ENCODE measurements around the gene PPP4C.

The PPP4C gene

DNA sequence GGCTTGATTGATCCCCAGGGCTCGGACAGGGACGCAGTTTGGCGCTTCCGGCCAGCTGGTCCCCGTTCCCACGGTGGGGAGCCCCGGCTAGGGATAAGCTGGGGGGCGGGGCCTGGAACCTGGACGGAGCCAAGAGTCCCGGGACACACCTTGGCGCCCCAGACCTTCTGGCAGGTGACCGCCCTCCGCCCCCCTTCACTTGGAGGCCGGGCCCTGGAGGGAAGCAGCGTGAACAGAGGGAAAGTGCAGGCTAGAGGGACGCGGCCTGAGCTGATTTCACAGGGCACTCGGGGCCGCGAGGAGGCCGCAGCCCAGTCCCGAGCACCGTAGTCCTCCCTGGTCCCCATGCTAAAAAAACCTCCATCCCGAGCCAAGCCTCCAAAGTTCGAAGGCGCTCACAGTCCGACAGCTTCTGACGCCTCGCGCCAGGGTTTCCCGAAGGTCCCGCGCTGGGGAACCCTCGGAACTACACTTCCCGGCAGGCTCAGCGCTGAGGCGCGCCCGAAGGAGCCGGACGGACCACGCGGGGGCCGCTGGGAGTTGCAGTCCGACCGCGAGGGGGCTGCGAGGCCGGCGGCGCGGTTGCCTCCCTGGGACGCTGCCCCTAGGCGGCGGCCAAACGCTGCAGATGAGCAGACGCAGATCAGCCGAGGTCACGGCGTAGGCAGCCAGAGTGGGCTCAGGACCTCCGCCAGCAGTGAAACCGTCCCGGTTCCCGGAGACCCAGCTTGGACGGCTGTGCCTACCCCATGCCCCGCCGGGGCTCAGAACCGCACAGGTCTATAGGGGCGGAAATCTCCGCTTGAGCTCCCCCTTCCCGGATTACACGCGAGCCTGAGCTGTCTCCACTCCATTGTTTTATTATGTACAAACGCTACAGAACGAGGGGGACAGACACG is 15.9 kb downstream of the PPP4C start, which contains the start of gene TBX6:
Gene TBX6 (minus strand): TSS at position 451 of the 899 bp plus-strand sequence. CDS start 731 bp downstream, outside the sequence.
- peak within 1 kb of the TSS; percentile 72 for H3K4me3 ChIP-seq (ENCODE audit: low read depth, low read length)
- no peaks in the 10 kb centered on the region for H3K27me3 ChIP-seq (ENCODE audit: control insufficient read depth, insufficient read depth, low read length)
- peaks cover 4% of the 10 kb centered on the region; the same call in 1 of the 2 replicates for H3K9me3 ChIP-seq (ENCODE audit: control insufficient read depth, insufficient read depth, low read depth, low read length)
- peaks cover 36% of the 10 kb centered on the region for H3K4me1 ChIP-seq (ENCODE audit: control insufficient read depth, insufficient read depth, low read length)
- no peak within 1 kb of the TSS; the same call in 1 of the 2 replicates for H3K27ac ChIP-seq (ENCODE audit: low read depth, low read length)
- peak within 1 kb of the TSS; percentile 80 for H3K9ac ChIP-seq (ENCODE audit: low read length)
- peaks cover 6% of the 10 kb centered on the region for H3K36me3 ChIP-seq (ENCODE audit: control insufficient read depth, insufficient read depth, low read length)

GRCh38 chr16:30092373-30093010 is 16.7 kb downstream of the PPP4C start:
- Histone ChIP-seq H3K4me3 (ENCODE audit: low read depth, low read length) (peak overlapping the region; percentile 72), H3K9me3 (ENCODE audit: control insufficient read depth, insufficient read depth, low read depth, low read length) (peaks cover 11% of the 10 kb centered on the region), H3K9ac (ENCODE audit: low read length) (peak overlapping the region; percentile 80), H3K4me1 (ENCODE audit: control insufficient read depth, insufficient read depth, low read length) (peaks cover 36% of the 10 kb centered on the region), H3K36me3 (ENCODE audit: control insufficient read depth, insufficient read depth, low read length) (peaks cover 6% of the 10 kb centered on the region; the same call in 1 of the 2 replicates), H3K27me3 (ENCODE audit: control insufficient read depth, insufficient read depth, low read length) (no peaks in the 10 kb centered on the region), H3K27ac (ENCODE audit: low read depth, low read length) (no peak overlapping the region; the same call in 1 of the 2 replicates)

- H3K4me3 ChIP-seq (ENCODE audit: low read depth, low read length) = no peak overlapping the region
- no peak overlapping the region for H3K9ac ChIP-seq (ENCODE audit: low read length)
- H3K4me1 ChIP-seq (ENCODE audit: control insufficient read depth, insufficient read depth, low read length) = peaks cover 32% of the 10 kb centered on the region
- peaks cover 24% of the 10 kb centered on the region for H3K9me3 ChIP-seq (ENCODE audit: control insufficient read depth, insufficient read depth, low read depth, low read length)
- H3K36me3 ChIP-seq (ENCODE audit: control insufficient read depth, insufficient read depth, low read length) = peaks cover 6% of the 10 kb centered on the region; the same call in 1 of the 2 replicates
- no peak overlapping the region for H3K27ac ChIP-seq (ENCODE audit: low read depth, low read length)
- H3K27me3 ChIP-seq (ENCODE audit: control insufficient read depth, insufficient read depth, low read length) = no peaks in the 10 kb centered on the region
Measured at GRCh38 chr16:30094541-30095165, 18.9 kb downstream of the PPP4C start.

DNA sequence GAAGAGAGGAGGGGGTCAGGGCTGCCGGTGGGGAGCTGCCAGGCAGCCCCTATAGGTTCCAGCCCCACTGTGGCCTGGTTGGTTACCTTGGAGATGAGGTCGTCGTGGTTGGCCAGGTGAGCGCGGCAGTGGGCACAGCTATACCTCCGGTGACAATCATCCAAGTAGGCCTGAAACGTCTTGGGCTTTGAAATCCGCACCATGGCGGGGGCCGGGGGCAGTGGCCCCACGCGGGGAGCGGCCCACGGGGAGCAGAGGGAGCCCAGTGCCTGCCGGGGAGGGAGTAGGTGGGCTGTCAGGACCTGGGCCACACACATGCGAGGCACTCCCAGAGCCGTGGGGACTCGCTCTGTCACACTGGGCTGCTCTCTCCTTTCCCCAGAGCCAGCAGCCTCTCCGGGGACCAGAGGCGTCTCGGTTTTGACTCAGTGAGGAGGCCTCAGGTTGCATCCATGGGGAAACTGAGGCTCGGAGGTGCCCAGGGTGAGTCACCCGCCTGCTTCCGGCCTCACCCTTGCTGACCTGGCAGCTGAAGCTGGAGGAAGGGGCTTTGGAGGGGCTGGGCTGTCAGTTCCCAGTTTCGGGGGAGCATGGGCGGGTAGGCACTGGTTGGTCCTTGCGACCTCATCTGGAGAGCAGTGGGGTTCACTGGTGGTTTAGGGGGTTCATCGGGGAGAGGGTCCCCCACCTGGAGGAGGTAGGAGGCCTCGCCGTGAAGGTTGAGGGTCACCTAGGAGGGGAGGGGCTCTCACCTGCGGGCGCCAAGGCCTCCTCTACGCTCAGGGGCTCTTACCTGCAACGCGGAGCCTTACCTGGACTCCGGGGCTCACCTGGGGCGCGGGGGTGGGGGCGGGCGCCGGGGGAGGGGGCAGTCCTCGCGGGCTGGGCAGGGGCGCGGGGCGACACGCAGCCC is 19.6 kb downstream of the PPP4C start:
- Histone ChIP-seq H3K9me3 (ENCODE audit: control insufficient read depth, insufficient read depth, low read depth, low read length) (peaks cover 24% of the 10 kb centered on the region), H3K36me3 (ENCODE audit: control insufficient read depth, insufficient read depth, low read length) (peaks cover 6% of the 10 kb centered on the region; the same call in 1 of the 2 replicates), H3K27me3 (ENCODE audit: control insufficient read depth, insufficient read depth, low read length) (no peaks in the 10 kb centered on the region), H3K4me3 (ENCODE audit: low read depth, low read length) (peak overlapping the region; percentile 66), H3K9ac (ENCODE audit: low read length) (peak overlapping the region; percentile 50), H3K27ac (ENCODE audit: low read depth, low read length) (peak overlapping the region; percentile 12; the same call in 1 of the 2 replicates), H3K4me1 (ENCODE audit: control insufficient read depth, insufficient read depth, low read length) (peaks cover 26% of the 10 kb centered on the region)

DNA sequence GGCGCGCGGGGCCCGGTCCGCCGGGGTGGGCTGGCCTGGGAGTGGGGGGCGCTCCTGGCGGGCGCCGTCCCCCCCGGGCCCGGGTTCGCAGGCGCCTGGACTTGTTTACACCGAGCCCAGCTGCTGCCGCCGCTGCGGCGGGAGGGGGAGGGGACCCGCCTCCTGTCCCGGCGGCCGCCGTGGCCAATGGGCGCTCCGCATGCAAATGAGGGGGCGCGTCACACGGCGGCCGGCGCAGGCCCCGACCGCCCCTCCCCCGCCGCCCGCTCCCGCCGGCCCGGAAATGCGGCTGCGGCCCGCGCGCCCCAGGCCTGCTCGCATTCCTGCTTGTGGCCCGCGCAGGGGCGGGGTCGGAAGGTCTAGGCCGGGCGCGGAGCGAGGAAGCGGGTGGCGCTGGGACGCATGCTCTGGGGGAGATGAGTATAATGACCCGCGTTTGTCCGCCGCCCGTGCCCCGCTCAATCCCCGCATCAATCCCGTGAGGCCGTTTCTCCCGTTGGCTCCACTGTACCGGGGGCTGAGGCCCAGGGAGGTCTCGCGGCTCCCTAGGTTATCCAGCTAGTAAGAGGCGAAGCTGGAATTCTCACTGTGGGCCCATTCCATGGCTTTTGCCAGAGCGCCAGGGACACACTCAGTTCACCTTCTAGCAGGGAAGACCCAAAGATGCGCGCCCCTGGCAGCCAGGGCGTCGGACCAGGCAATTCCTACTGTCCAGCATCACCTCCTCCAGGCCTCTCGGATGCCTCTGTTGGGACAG is 20.5 kb downstream of the PPP4C start, which contains the start of gene YPEL3:
Gene YPEL3 (minus strand): TSS at position 109 of the 757 bp plus-strand sequence. CDS start 731 bp downstream, outside the sequence.
- peaks cover 24% of the 10 kb centered on the region for H3K9me3 ChIP-seq (ENCODE audit: control insufficient read depth, insufficient read depth, low read depth, low read length)
- H3K27me3 ChIP-seq (ENCODE audit: control insufficient read depth, insufficient read depth, low read length) = no peaks in the 10 kb centered on the region
- H3K36me3 ChIP-seq (ENCODE audit: control insufficient read depth, insufficient read depth, low read length) = peaks cover 6% of the 10 kb centered on the region; the same call in 1 of the 2 replicates
- peak within 1 kb of the TSS; percentile 86 for H3K9ac ChIP-seq (ENCODE audit: low read length)
- peak within 1 kb of the TSS; percentile 66 for H3K4me3 ChIP-seq (ENCODE audit: low read depth, low read length)
- H3K4me1 ChIP-seq (ENCODE audit: control insufficient read depth, insufficient read depth, low read length) = peaks cover 19% of the 10 kb centered on the region
- peak within 1 kb of the TSS; percentile 85 for H3K27ac ChIP-seq (ENCODE audit: low read depth, low read length)

DNA sequence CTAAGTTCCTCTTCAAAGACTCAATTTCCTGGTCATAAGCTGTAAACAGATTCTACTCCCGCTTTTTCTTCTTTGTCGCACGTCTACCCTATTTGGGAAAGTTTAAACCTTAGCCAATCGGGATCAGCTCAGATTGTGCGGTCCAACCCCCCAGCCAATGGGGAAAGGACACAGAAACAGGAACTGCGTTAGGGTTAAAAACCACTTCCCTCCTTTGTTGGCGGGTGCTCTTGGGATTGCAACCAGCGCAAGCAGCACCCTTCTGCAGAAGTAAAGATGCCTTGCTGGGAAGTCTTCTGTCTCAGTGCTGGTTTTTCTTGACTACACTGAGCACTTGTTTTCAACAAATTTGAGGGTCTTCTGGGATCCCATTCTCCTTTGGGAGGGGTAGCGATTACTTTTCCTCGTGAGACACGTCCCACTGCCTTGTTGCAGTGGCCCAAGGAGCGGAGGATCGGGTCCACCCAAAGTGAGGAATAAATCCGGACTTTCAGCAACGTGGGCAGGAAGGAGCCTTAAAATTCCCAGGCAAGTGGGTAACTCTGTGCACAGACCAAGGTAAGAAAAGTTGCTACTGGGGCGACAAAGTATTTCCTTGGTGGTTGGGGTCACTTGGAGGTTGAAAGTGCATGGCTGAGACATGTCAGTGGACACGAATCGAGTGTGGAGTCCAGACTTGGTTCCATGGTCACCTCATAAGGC is 21.2 kb downstream of the PPP4C start:
- peaks cover 6% of the 10 kb centered on the region; the same call in 1 of the 2 replicates for H3K36me3 ChIP-seq (ENCODE audit: control insufficient read depth, insufficient read depth, low read length)
- peak overlapping the region; percentile 85 for H3K27ac ChIP-seq (ENCODE audit: low read depth, low read length)
- peaks cover 19% of the 10 kb centered on the region for H3K4me1 ChIP-seq (ENCODE audit: control insufficient read depth, insufficient read depth, low read length)
- peak overlapping the region; percentile 86 for H3K9ac ChIP-seq (ENCODE audit: low read length)
- H3K27me3 ChIP-seq (ENCODE audit: control insufficient read depth, insufficient read depth, low read length) = no peaks in the 10 kb centered on the region
- peaks cover 24% of the 10 kb centered on the region for H3K9me3 ChIP-seq (ENCODE audit: control insufficient read depth, insufficient read depth, low read depth, low read length)
- peak overlapping the region; percentile 61 for H3K4me3 ChIP-seq (ENCODE audit: low read depth, low read length)

GRCh38 chr16:30104090-30104489 is 28.3 kb downstream of the PPP4C start:
- H3K4me1 ChIP-seq (ENCODE audit: control insufficient read depth, insufficient read depth, low read length) = no peaks in the 10 kb centered on the region
- H3K36me3 ChIP-seq (ENCODE audit: control insufficient read depth, insufficient read depth, low read length) = peaks cover 2% of the 10 kb centered on the region; the same call in 1 of the 2 replicates
- H3K27ac ChIP-seq (ENCODE audit: low read depth, low read length) = no peak overlapping the region
- no peak overlapping the region for H3K4me3 ChIP-seq (ENCODE audit: low read depth, low read length)
- no peak overlapping the region for H3K9ac ChIP-seq (ENCODE audit: low read length)
- no peaks in the 10 kb centered on the region for H3K27me3 ChIP-seq (ENCODE audit: control insufficient read depth, insufficient read depth, low read length)
- no peaks in the 10 kb centered on the region; the same call in 1 of the 2 replicates for H3K9me3 ChIP-seq (ENCODE audit: control insufficient read depth, insufficient read depth, low read depth, low read length)

DNA sequence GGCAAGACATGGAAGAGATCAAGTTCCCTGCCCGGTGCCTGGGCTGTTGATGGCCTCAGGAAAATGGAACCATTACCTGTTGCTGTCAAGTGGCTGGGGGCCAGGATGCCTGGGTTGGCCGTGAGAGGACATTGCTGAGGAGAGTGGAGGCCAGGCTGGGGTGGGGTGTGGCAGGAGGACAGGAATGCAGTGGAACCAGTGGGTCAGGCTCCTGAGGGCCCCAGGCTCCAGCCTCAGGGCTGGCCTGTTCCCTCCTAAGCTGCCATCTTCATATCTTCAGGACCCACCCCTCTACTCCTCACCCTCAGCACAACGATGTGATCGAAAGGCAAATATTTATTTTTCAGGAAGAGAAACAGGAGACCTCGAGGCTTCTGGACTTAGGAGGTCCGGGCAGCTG is 28.7 kb downstream of the PPP4C start:
- Histone ChIP-seq H3K9me3 (ENCODE audit: control insufficient read depth, insufficient read depth, low read depth, low read length) (no peaks in the 10 kb centered on the region; the same call in 1 of the 2 replicates), H3K4me3 (ENCODE audit: low read depth, low read length) (no peak overlapping the region), H3K4me1 (ENCODE audit: control insufficient read depth, insufficient read depth, low read length) (no peaks in the 10 kb centered on the region), H3K27me3 (ENCODE audit: control insufficient read depth, insufficient read depth, low read length) (no peaks in the 10 kb centered on the region), H3K27ac (ENCODE audit: low read depth, low read length) (no peak overlapping the region), H3K36me3 (ENCODE audit: control insufficient read depth, insufficient read depth, low read length) (peaks cover 2% of the 10 kb centered on the region; the same call in 1 of the 2 replicates), H3K9ac (ENCODE audit: low read length) (no peak overlapping the region)

All from HUES6 (cell line).